Esophagus muscularis mucosa (tissue), 4 donors: ENCODE measurements around the gene C1orf21. TPM values are rescaled to one million over a fixed set of nuclear protein-coding genes. Genes with fewer than 3 reads are reported as not detected.

Experiments used
- DNase-seq: peaks from one replicate; pipeline ENCODE4 v3.0.0-alpha.2; 2017; ENCODE audit errors: extremely low spot score
- H3K27ac ChIP-seq, 4 donors: fragments of 200-600 bp; sonication (generic); replicated peaks in 1 of 4; 1 replicate in 3 of 4; 2 replicates in 1 of 4; pipeline ENCODE4 v1.5.1; 2016 to 2019; ENCODE audit warnings: mild to moderate bottlenecking in 1 of 4
- H3K27me3 ChIP-seq, 4 donors: fragments of 200-600 bp; sonication (generic); one replicate each; pipeline versions ENCODE4 v1.5.1 to v1.6.0; 2016 to 2019
- H3K36me3 ChIP-seq, 4 donors: fragments of 200-600 bp; sonication (generic); one replicate each; pipeline ENCODE4 v1.5.1; 2016 to 2019
- H3K4me1 ChIP-seq, 4 donors: fragments of 200-600 bp; sonication (generic); one replicate each; pipeline ENCODE4 v1.5.1; 2016 to 2019
- H3K4me3 ChIP-seq, 4 donors: fragments of 200-600 bp; sonication (generic); 1 replicate in 2 of 4; 2 replicates in 2 of 4; pipeline ENCODE4 v1.5.1; 2016 to 2019; ENCODE audit warnings: mild to moderate bottlenecking in 4 of 4, moderate library complexity in 1 of 4
- H3K9me3 ChIP-seq, 4 donors: fragments of 200-600 bp; sonication (generic); 1 replicate in 3 of 4; 2 replicates in 1 of 4; pipeline ENCODE4 v1.5.1; 2016 to 2019
- EP300 ChIP-seq: sonication (generic); formaldehyde crosslinking; IDR thresholded peaks from one replicate; pipeline ENCODE4 v1.6.1; 2017; ENCODE audit warnings: antibody characterized with exemption
- POLR2A ChIP-seq: fragments of 450-650 bp; IDR thresholded peaks from one replicate; pipeline ENCODE4 v1.6.1; 2017; ENCODE audit warnings: antibody characterized with exemption, moderate library complexity, mild to moderate bottlenecking, low read depth
- POLR2AphosphoS5 ChIP-seq, 2 donors: sonication (generic); formaldehyde crosslinking; IDR thresholded peaks; one replicate each; pipeline ENCODE4 v1.6.1; 2017; ENCODE audit warnings: antibody characterized with exemption in 2 of 2
- WGBS: methylation state at CpG from one replicate; pipeline ENCODE4 v1.1.5; 2018; 5-methylcytosine and 5-hydroxymethylcytosine counted together
- intact Hi-C: fragments of 100-400 bp; cut with DNase I; formaldehyde crosslinking; loops from one replicate; pipeline ENCODE4 v1.15.1; 2023
- total RNA-seq, 4 donors: library from RNA; depleted of rRNA; stranded (reverse); fragments of >200 nt; gene quantifications; one replicate each; pipeline versions ENCODE4 v1.1.0 to v1.2.1, GENCODE V29; 2016
- TF ChIP-seq, protein P1 (sequence below), 3 experiments: fragments of 200-600 bp in 2 of 3; fragments of 450-650 bp in 1 of 3; sonication (generic) in 2 of 3; IDR thresholded peaks; one replicate each; pipeline ENCODE4 v1.5.1; 2017 to 2019; ENCODE audit warnings: antibody characterized with exemption in 3 of 3, mild to moderate bottlenecking in 2 of 3, moderate library complexity in 1 of 3

The C1orf21 gene
- total RNA-seq, 4 donors from 2014 or later, result 39.5 to 91.7 (median 58.8) TPM

DNA sequence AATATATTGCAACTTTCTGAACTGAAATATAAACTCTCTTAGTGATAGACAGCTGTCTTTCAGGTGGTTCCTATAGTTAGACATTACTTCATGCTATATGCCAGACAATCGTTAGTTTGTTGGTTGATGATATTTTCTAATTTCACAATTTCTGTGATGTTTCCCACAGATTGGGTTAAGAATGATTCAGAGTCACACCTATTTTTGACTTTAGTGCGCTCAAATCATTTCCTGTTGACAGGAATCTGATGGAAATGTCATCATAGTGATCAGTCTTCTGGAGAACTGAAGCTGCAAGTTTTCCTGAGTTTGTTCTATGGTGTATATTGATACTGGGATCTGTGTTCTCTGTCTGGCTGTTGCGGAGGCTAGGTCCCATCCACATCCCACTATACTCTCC lies 119.7 kb downstream of the C1orf21 start:
- TF ChIP-seq EP300 (no peak), POLR2A (no peak), POLR2AphosphoS5 (IDR thresholded peaks at IDR 0.05) (no peak)
- TF ChIP-seq, protein P1, sequence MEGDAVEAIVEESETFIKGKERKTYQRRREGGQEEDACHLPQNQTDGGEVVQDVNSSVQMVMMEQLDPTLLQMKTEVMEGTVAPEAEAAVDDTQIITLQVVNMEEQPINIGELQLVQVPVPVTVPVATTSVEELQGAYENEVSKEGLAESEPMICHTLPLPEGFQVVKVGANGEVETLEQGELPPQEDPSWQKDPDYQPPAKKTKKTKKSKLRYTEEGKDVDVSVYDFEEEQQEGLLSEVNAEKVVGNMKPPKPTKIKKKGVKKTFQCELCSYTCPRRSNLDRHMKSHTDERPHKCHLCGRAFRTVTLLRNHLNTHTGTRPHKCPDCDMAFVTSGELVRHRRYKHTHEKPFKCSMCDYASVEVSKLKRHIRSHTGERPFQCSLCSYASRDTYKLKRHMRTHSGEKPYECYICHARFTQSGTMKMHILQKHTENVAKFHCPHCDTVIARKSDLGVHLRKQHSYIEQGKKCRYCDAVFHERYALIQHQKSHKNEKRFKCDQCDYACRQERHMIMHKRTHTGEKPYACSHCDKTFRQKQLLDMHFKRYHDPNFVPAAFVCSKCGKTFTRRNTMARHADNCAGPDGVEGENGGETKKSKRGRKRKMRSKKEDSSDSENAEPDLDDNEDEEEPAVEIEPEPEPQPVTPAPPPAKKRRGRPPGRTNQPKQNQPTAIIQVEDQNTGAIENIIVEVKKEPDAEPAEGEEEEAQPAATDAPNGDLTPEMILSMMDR (IDR thresholded peaks at IDR 0.05), result no peak
- Histone ChIP-seq H3K36me3 (peaks cover 0 to 7% (median 0%) of the 10 kb centered on the region in 4 donors), H3K9me3 (no peaks in the 10 kb centered on the region), H3K4me3 (no peak overlapping the region), H3K27ac (no peak overlapping the region), H3K27me3 (no peaks in the 10 kb centered on the region), H3K4me1 (peaks cover 36 to 64% (median 55%) of the 10 kb centered on the region in 4 donors)
- intact Hi-C loops, result no loop called here
- 88% methylated on average over 3 of the region's 3 CpGs for WGBS
- no peak for DNase-seq

DNA sequence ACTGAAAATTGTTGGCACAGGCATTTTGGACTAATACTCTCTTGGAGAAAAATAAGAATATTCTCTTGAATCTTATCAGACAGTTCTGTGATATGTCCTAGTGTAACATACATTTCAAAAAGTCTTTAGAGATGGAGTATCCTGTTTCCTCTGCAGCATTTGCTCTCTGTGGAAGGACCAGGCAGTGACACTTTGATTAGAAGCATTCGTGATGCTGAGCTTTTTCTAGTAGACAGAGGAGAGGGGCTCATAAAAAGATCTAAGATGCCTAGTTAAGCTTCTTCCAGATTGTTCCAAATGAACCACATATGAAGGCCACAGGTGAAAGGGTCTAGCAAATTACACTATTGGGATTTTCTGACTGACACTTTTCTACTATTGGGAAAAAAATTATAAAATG lies 120.3 kb downstream of the C1orf21 start:
- no peak overlapping the region for H3K4me3 ChIP-seq
- TF ChIP-seq POLR2A, result no peak
- TF ChIP-seq, protein P1 (IDR thresholded peaks at IDR 0.05), result no peak
- TF ChIP-seq POLR2AphosphoS5 (IDR thresholded peaks at IDR 0.05), result no peak
- H3K36me3 ChIP-seq, result peaks cover 0 to 7% (median 0%) of the 10 kb centered on the region in 4 donors
- WGBS, result 10% methylated on average over 1 of the region's 1 CpG
- H3K27ac ChIP-seq, result peak overlapping the region; percentile 20 to 63 (median 36)
- H3K4me1 ChIP-seq, result peaks cover 36 to 64% (median 55%) of the 10 kb centered on the region in 4 donors
- no peak for DNase-seq
- intact Hi-C loops, result no loop called here
- no peaks in the 10 kb centered on the region for H3K27me3 ChIP-seq
- H3K9me3 ChIP-seq, result no peaks in the 10 kb centered on the region

DNA sequence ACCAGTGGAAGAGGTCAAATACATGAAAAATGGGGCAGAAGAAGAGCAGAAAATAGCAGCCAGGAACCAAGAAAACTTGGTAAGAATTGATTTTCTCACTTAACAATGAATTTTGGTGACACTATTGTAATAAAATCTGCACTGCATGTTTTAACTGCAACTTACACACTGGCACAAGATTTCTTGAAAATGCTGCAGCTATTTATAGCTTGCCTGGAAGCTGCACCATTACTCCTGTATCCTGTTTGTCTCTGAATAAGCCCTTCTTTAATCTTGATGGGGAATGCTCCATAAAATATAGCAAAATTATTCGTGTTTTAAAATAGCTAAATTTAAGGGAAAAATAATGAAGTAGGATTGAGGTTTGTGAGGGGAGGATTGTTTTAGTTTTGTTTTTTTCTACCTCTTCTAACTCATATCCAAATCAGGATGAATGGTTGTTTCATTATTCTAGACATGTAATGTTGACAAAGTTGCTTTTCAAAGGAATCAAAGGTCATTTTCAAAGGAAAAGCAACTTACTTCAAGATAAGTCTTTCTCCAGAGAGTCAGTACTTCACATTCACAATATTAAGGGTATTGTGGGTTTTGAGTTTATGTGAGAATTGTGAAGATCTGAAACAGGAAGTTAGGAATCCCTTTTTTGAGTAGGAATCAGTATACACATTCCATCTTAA lies 120.9 kb downstream of the C1orf21 start:
- peak overlapping the region; percentile 20 to 63 (median 36) for H3K27ac ChIP-seq
- 6% methylated on average over 1 of the region's 1 CpG for WGBS
- intact Hi-C loops, result no loop called here

DNA sequence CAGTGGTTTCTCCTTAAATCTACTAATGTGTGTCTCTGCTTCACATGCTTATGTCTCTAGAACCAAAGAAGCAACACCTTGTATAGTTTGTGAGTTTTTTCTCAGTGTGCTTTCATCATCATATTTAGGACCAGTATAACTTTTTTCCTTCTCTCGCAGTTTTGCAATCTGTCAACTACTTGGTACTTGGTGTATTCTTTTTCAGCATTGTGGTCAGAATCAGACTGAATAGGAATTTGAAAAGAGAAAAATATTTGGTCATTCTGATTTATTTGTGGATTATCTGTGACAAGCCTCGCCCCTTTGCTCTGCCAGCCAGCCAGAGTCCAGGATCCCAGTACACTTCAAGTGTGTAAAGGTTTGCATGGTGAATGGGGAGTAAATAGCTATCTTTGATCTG lies 122.3 kb downstream of the C1orf21 start:
- Histone ChIP-seq H3K27ac (peak overlapping the region in 2 of 4 donors; percentile 5 to 12), H3K9me3 (no peaks in the 10 kb centered on the region), H3K4me1 (peaks cover 32 to 63% (median 54%) of the 10 kb centered on the region in 4 donors), H3K36me3 (peaks cover 0 to 7% (median 0%) of the 10 kb centered on the region in 4 donors), H3K27me3 (no peaks in the 10 kb centered on the region), H3K4me3 (no peak overlapping the region)
- no peak for DNase-seq
- WGBS, result 93% methylated on average over 2 of the region's 2 CpGs
- TF ChIP-seq POLR2A, result no peak
- no peak for TF ChIP-seq EP300
- TF ChIP-seq, protein P1 (IDR thresholded peaks at IDR 0.05), result no peak
- TF ChIP-seq POLR2AphosphoS5 (IDR thresholded peaks at IDR 0.05), result no peak
- intact Hi-C loops, result no loop called here

More for the DNA sequence above, 120.9 kb downstream of the C1orf21 start:
- H3K9me3 ChIP-seq, result no peaks in the 10 kb centered on the region
- peaks cover 36 to 64% (median 55%) of the 10 kb centered on the region in 4 donors for H3K4me1 ChIP-seq
- no peak for DNase-seq
- H3K36me3 ChIP-seq, result peaks cover 0 to 7% (median 0%) of the 10 kb centered on the region in 4 donors
- TF ChIP-seq EP300 (peak; percentile 54), POLR2A (no peak)
- H3K4me3 ChIP-seq, result no peak overlapping the region
- no peaks in the 10 kb centered on the region for H3K27me3 ChIP-seq

DNA sequence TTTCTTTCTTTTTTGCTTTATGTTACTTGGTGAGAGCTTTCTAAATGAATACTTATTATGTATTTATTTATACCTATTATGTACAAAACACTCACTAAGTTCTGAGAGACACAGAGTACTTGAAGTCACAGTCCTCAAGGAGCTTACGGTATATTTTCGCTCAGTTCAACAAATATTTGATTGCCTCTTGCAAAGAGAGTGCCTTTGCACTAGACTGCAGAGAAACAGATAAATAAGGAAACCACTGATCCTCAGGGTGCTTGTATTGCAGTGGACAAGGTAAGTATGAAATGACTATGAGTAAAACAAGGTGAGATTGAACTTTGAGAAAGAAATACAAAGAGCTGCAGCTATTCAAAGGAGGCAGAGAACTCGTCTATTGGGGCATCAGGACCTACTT lies 123.3 kb downstream of the C1orf21 start:
- Histone ChIP-seq H3K4me3 (no peak overlapping the region), H3K36me3 (peaks cover 0 to 7% (median 0%) of the 10 kb centered on the region in 4 donors), H3K9me3 (no peaks in the 10 kb centered on the region), H3K4me1 (peaks cover 35 to 62% (median 52%) of the 10 kb centered on the region in 4 donors), H3K27me3 (no peaks in the 10 kb centered on the region), H3K27ac (no peak overlapping the region)
- no peak for TF ChIP-seq EP300
- TF ChIP-seq, protein P1 (IDR thresholded peaks at IDR 0.05), result no peak
- no peak for TF ChIP-seq POLR2A
- no peak for TF ChIP-seq POLR2AphosphoS5 (IDR thresholded peaks at IDR 0.05)
- WGBS, result 97% methylated on average over 3 of the region's 3 CpGs
- no peak for DNase-seq
- intact Hi-C loops, result no loop called here
